ENCODE data around the gene PCDHGC4.
A peak's percentile ranks its signal among the peaks of the same experiment; 100 is the strongest.

The PCDHGC4 gene

DNA sequence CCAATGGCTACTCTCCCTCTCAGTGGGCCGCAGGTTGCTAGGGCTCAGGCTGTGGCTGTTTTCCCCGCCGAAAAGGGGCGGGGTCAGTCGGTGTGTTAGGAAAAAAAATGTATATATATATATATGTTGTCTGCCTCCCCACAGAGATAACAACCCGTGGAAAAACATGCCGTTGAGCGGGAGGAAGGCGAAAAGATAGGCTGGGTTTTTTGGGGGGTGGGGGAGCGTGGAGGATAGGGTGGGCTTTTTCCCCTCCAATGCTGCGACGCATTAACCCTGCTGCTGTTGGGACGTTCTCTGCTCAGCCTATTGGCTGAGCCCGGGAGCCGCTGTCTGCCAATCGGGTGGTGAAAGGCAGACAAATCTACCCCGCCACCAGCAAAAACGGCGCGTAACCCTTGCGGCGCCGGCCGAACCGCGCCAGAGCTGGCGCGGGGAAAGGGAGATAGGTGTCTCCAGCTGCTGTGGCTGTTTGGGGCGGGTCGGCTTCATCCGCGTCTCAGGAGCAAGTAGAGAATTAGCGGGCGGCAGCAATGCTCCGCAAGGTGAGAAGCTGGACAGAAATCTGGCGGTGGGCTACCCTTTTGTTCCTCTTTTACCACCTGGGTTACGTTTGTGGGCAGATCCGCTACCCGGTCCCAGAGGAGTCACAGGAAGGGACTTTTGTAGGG is at the start of gene PCDHGC4:
Gene PCDHGC4, plus strand, starts transcription at position 390 of the 671 bp plus-strand sequence. Its CDS starts 144 bp downstream, at position 534.
- DNase-seq = no peak

DNA sequence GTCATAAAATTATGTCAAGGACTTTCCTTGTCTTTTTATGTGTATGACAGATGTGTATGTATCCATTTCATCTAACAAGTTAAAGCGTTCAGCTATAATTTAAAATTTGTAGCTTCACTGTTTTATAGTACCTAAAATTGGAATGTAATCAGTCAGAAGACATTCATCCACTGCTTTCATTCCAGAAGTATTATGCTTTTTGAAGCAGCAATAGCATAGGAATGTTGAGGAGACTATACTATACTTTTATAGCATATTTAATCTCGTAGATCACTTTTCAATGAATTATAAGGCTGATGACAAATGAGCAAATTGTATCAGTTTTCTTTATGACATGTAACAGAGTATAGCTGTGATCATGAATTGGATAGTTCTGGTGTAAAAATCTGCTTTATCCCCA is 47.6 kb upstream of the PCDHGC4 start:
- DNase-seq = no peak

DNA sequence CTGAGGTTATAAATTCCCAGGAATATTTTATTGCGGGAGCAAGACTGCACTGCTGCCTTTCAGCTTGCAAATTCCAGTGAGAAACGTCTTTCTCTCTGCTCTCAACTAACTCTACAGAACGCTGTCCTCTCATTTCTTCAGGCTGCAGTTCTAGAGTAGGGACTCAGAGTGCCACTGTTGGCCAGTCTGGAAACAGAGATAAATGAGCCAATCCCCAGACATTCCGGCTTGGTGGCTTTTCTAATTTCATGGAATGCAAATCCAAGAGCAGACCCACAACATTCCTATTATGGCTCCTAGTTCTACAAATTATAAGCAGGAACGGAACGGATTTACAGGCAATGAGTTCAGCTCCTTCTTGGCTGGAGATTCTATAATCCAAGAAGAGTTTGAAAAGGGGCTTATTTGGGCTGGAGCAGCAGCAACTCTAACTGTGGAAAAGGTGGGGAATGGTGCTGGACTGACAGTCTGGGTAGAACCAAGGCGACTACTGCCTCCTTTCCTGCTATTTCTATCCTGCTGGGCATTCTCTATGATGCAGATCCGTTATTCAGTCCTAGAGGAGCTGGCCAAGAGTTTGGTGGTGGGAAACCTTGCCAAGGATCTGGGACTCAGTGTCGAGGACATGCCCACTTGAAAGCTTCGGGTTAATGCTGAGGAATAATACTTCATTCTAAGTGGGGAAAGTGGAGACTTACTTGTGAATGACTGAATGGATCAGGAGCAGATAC is 45.3 kb upstream of the PCDHGC4 start:
- no peak for DNase-seq

DNA sequence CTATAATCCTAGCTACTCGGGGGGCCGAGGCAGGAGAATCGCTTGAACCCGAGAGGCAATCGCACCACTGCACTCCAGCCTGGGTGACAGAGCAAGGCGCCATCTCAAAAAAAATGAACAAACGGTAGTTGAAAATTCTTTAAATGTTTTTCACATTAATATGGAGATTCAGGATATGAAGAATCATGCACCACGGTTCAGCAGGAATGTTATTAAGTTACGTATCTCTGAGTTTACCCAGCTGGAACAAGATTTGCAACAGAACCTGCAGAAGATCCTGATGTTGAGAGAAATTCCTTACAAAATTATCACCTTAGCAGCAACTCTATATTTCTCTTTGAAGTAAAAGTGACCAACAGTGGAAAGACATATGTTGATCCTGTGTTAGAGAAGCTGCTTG is 44.5 kb upstream of the PCDHGC4 start:
- no peak for DNase-seq

DNA sequence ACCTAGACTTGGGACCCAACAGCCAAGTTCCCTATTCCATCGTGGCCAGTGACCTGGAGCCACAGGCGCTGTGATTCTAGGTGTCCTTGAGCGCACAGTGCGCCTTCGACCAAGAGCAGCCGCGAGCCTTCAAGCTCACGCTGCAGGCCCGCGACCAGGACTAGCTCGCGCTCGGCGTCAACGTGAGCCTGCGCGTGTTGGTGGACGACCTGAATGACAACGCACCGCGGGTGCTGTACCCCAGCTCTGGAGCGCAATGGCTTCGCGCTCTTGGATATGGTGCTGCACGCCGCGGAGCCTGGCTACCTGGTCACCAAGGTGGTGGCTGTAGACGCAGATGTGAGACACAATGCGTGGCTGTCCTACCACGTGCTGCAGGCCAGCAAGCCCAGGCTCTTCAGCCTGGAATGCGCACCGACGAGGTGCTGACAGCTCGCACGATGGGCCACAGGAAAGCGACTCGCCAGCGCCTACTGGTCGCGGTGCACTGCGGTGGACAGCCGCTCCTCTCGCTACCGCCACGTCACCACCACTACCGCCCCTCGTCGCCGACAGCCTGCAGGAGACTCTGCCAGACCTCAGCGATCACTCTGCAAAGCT is 43.2 kb upstream of the PCDHGC4 start:
- no peak for DNase-seq

DNA sequence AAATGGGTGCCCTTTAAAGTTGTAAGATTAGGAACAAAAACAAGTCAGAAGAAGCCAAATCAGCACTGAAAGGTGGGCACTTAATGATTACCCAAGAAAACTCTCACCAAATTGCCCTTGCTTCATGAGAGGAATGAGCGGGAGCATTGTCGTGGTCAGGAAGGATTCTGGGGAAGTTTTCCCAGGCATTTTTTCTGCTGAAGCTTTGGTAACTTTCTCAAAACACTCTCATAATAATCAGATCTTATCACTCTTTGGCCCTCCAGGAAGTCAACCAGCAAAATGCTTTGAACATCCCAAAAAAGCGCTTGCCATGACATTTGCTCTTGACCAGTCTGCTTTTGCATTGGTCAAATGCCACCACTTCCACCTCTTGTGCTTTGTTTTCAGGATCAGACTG is 19.5 kb upstream of the PCDHGC4 start:
- DNase-seq = no peak

DNA sequence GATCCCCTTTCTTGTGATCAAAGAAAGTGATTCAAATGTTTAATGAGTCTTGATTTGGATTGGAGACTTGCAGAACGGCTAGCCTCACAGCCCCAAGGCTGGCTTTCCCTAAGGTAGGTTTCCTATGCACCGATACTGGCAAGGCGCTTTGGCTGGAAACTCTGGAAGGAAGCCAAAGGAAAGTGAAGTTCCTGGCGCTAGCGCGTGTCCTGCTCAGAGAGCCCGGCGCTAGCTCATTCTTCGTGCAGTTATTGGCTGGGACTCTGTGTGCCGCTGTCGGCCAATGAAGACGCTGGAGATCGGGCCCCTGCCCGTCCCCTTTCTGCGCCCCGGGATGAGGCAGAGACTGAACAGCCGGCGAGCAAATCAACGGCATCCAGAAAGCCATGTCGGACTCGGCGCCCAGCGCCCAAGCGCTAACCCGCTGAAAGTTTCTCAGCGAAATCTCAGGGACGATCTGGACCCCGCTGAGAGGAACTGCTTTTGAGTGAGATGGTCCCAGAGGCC is 9.2 kb upstream of the PCDHGC4 start, which contains the start of gene PCDHGC3:
Gene PCDHGC3, plus strand, starts transcription at position 342 of the 507 bp plus-strand sequence. Its CDS starts 151 bp downstream, at position 493.
- peak; percentile 95 for DNase-seq

DNA sequence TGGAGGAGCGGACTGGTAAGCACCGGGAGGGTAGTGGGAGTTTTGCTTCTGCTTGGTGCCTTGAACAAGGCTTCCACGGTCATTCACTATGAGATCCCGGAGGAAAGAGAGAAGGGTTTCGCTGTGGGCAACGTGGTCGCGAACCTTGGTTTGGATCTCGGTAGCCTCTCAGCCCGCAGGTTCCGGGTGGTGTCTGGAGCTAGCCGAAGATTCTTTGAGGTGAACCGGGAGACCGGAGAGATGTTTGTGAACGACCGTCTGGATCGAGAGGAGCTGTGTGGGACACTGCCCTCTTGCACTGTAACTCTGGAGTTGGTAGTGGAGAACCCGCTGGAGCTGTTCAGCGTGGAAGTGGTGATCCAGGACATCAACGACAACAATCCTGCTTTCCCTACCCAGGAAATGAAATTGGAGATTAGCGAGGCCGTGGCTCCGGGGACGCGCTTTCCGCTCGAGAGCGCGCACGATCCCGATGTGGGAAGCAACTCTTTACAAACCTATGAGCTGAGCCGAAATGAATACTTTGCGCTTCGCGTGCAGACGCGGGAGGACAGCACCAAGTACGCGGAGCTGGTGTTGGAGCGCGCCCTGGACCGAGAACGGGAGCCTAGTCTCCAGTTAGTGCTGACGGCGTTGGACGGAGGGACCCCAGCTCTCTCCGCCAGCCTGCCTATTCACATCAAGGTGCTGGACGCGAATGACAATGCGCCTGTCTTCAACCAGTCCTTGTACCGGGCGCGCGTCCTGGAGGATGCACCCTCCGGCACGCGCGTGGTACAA is 8.5 kb upstream of the PCDHGC4 start:
- peak; percentile 22 for DNase-seq

DNA sequence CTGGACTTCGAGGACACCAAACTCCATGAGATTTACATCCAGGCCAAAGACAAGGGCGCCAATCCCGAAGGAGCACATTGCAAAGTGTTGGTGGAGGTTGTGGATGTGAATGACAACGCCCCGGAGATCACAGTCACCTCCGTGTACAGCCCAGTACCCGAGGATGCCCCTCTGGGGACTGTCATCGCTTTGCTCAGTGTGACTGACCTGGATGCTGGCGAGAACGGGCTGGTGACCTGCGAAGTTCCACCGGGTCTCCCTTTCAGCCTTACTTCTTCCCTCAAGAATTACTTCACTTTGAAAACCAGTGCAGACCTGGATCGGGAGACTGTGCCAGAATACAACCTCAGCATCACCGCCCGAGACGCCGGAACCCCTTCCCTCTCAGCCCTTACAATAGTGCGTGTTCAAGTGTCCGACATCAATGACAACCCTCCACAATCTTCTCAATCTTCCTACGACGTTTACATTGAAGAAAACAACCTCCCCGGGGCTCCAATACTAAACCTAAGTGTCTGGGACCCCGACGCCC is 7.7 kb upstream of the PCDHGC4 start:
- DNase-seq = no peak

DNA sequence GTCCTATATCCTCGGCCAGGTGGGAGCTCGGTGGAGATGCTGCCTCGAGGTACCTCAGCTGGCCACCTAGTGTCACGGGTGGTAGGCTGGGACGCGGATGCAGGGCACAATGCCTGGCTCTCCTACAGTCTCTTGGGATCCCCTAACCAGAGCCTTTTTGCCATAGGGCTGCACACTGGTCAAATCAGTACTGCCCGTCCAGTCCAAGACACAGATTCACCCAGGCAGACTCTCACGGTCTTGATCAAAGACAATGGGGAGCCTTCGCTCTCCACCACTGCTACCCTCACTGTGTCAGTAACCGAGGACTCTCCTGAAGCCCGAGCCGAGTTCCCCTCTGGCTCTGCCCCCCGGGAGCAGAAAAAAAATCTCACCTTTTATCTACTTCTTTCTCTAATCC is 7.0 kb upstream of the PCDHGC4 start:
- no peak for DNase-seq

DNA sequence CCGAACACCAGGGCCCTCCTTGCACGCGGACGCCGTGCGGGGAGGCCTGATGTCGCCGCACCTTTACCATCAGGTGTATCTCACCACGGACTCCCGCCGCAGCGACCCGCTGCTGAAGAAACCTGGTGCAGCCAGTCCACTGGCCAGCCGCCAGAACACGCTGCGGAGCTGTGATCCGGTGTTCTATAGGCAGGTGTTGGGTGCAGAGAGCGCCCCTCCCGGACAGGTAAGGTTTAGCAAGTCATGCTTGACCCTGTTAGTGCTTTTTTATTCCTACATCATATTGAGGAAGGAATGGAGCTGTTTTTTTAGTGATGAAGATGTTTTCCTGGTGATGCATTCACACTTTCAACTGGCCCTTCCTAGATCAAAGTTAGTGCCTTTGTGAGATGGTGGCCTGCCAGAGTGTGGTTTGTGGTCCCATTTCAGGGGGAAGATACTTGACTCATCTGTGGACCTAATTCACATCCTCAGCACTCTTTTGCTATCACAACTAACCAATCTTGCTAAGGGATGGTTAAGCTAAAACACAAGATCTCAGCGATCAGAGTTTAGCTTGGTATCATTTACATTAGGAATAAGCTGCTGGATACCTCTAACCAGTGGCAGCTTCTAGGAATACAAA is 6.4 kb upstream of the PCDHGC4 start:
- DNase-seq = no peak

DNA sequence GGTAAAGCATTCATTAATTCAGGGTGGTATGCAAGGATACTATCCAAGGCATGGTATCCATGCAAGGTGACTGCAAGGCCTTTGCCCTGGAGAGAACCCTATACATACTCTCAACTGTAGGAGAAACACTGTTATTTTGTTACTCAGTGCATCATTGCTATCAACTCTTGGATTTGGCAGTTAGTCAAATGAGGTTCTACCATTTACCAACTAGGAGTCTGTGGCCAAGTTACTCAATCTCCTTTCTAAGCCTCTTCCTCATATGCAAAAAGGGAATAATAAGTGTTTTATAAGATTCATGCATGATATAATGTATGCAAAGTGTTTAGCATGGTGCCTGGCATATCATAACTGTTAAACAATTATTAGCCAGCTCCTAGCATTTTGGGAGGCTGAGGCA is 5.1 kb upstream of the PCDHGC4 start:
- no peak for DNase-seq

DNA sequence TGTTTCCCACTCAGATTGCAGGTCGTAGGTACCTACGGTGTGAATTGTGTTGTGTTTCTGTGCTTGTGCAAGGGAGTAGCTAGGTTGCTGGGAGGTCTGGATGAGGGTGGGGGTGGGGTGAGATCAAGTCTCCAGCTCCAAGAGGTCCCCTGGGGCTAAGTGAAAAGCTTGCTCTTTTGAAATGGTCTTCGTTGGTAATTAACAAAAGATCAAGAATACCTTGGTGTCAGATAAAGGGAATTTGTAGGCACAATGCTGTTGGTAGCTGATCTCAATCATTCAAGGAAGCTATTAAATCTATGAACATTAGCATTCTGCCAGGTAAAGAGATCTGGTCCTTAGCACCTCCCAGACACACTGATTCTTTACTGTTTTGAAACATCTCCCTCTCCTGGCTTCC is 928 bp upstream of the PCDHGC4 start:
- DNase-seq = no peak

DNA sequence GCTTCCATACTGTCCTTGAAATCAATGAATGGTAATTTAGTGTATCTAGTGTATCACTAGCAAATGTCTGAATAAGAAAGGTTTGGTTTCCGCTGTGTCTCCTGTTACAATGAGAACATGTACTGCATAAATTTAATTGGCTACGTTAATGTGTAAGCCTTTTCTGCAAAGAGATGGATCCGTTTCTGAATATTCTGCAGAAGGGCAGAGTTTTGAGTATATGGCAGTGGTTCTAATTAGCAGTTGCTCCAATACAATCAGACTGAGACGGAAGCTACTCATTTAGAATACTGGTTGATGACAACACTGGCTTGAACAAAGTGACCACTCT is 555 bp upstream of the PCDHGC4 start:
- DNase-seq = no peak

DNA sequence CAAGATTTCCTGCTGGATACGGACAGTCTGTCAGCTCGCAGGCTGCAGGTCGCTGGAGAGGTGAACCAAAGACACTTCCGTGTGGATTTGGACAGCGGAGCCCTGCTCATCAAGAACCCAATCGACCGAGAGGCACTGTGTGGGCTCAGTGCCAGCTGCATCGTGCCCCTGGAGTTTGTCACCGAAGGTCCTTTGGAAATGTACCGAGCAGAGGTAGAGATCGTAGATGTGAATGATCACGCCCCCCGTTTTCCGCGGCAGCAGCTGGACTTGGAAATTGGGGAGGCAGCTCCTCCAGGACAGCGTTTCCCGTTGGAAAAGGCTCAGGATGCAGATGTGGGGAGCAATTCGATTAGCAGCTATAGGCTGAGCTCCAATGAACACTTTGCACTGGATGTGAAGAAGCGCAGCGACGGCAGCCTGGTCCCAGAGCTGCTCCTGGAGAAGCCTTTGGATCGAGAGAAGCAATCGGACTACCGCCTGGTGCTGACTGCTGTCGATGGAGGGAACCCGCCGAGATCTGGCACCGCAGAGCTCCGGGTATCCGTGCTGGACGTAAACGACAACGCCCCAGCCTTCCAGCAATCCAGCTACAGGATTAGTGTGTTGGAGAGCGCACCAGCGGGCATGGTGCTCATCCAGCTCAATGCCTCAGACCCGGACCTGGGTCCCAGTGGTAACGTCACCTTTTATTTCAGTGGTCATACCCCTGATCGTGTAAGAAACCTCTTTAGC is 658 bp downstream of the PCDHGC4 start:
- DNase-seq = no peak

DNA sequence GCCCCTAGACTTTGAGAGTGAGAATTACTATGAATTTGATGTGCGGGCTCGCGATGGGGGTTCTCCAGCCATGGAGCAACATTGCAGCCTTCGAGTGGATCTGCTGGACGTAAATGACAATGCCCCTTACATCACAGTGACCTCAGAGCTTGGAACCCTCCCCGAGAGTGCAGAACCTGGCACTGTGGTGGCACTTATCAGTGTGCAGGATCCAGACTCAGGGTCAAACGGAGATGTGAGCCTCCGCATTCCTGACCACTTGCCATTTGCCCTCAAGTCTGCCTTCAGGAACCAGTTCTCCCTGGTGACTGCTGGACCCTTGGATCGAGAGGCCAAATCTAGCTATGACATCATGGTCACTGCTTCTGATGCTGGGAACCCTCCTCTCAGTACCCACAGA is 1.3 kb downstream of the PCDHGC4 start:
- no peak for DNase-seq

DNA sequence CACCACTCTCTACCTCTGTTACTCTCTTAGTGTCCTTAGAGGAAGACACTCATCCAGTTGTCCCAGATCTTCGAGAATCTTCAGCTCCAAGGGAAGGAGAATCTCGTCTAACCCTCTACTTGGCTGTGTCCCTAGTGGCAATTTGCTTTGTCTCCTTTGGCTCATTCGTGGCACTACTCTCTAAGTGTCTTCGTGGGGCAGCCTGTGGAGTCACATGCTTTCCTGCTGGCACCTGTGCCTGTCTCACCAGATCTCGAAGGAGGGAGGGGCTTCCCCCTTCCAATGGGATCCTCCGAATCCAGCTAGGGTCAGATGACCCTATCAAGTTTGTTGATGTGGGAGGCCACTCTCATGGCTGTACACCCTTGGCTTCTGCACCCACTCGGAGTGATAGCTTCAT is 2.3 kb downstream of the PCDHGC4 start:
- no peak for DNase-seq

DNA sequence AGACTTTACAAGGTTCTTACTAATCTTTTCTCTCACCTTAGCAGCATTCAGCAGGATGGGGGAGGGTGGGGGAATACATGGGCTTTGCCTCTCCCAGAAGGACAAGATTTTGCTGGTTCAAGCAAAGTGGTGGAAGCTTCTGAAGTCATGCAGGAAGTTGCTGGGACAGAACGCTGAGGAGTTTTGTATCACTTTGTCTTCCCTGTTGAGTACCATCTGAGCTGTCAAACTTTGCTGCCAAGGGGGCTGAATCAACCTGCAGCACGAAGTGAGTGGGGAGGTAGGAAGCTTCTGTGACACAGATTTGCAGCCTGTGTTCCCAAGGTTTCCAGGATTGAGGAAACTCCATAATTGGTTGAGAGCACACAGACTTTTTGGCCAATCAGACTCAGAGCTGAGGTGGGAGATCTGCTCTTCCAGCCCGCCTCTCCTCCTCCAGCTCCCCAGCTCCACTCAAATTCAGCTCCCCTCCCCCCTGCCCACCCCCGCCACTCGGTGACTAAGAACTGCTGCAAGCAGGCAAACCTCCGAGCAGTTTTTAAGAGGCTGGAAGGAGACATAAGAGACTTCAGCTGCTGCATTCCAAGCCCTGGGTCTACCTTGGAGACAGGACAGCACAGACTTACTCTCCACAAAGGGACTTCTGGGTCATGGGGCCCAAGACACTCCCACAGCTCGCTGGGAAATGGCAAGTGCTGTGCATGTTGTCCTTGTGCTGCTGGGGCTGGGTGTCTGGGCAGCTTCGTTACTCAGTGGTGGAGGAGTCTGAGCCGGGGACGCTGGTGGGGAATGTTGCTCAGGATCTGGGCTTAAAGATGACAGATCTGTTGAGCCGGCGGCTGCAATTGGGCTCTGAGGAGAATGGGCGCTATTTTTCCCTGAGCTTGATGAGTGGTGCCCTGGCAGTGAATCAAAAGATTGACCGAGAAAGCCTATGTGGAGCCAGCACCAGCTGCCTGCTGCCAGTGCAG is 4.0 kb downstream of the PCDHGC4 start, which contains the start of gene PCDHGC5:
Gene PCDHGC5, plus strand, starts transcription at position 491 of the 971 bp plus-strand sequence. Its CDS starts 160 bp downstream, at position 651.
- no peak for DNase-seq

DNA sequence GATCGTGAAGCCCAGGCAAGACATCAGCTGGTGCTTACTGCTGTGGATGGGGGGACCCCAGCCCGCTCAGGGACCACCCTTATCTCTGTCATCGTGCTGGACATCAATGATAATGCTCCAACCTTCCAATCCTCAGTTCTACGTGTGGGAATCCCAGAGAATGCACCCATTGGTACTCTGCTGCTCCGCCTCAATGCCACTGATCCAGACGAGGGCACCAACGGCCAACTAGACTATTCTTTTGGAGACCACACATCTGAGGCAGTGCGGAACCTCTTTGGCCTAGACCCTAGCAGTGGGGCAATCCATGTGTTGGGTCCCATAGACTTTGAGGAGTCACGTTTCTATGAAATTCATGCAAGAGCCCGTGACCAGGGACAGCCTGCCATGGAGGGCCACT is 5.0 kb downstream of the PCDHGC4 start:
- DNase-seq = no peak

DNA sequence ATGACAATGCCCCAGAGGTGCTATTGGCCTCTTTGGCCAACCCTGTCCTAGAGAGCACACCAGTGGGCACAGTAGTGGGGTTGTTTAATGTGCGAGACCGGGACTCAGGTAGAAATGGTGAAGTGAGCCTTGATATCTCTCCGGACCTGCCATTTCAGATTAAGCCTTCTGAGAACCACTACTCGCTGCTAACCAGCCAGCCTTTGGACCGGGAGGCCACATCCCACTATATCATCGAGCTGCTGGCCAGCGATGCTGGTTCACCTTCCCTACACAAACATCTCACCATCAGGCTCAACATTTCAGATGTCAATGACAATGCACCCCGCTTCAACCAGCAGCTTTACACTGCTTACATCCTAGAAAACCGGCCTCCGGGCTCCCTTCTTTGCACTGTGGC is 5.4 kb downstream of the PCDHGC4 start:
- DNase-seq = no peak
